Measurements from ENCODE around the gene SCO1.
A peak's percentile ranks its signal among the peaks of the same experiment; 100 is the strongest.

SCO1 gene

DNA sequence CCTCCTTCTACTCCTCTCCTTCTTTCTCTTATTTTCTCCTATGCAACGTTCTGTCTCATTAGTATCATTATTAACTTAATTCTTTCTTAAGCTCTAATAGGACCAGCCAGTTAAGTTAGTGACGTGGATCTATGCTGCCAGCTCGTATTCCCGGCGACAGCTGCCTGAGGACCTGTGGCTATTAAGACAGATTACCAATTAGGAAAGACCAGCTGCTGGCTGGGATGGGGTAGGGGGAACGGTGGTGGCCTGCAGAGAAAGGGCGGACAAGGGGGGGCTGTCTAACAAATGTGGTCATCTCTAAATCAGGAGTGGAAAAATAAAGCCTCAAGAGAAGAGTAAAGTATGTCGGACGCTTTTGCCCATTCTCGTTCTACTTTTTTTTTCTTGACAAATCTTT lies 39.5 kb downstream of the SCO1 start:
- no peak overlapping the region for H2AFZ ChIP-seq
- H3K9me3 ChIP-seq (ENCODE audit: control insufficient read depth, low read length), result no peaks in the 10 kb centered on the region
- H3K36me3 ChIP-seq (ENCODE audit: control insufficient read depth, insufficient read depth, low read length), result no peaks in the 10 kb centered on the region
- TF ChIP-seq, protein P1, sequence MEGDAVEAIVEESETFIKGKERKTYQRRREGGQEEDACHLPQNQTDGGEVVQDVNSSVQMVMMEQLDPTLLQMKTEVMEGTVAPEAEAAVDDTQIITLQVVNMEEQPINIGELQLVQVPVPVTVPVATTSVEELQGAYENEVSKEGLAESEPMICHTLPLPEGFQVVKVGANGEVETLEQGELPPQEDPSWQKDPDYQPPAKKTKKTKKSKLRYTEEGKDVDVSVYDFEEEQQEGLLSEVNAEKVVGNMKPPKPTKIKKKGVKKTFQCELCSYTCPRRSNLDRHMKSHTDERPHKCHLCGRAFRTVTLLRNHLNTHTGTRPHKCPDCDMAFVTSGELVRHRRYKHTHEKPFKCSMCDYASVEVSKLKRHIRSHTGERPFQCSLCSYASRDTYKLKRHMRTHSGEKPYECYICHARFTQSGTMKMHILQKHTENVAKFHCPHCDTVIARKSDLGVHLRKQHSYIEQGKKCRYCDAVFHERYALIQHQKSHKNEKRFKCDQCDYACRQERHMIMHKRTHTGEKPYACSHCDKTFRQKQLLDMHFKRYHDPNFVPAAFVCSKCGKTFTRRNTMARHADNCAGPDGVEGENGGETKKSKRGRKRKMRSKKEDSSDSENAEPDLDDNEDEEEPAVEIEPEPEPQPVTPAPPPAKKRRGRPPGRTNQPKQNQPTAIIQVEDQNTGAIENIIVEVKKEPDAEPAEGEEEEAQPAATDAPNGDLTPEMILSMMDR (IDR thresholded peaks at IDR 0.05), result no peak
- H3K4me2 ChIP-seq (ENCODE audit: low read length), result no peak overlapping the region
- no peaks in the 10 kb centered on the region for H3K79me2 ChIP-seq
- no peak overlapping the region for H3K9ac ChIP-seq
- H3K27ac ChIP-seq, result no peak overlapping the region
- no peak overlapping the region for H3K4me3 ChIP-seq (ENCODE audit: low read depth, low read length)
- no peaks in the 10 kb centered on the region for H3K4me1 ChIP-seq
- H3K27me3 ChIP-seq (ENCODE audit: control insufficient read depth, insufficient read depth, low read length), result no peaks in the 10 kb centered on the region

DNA sequence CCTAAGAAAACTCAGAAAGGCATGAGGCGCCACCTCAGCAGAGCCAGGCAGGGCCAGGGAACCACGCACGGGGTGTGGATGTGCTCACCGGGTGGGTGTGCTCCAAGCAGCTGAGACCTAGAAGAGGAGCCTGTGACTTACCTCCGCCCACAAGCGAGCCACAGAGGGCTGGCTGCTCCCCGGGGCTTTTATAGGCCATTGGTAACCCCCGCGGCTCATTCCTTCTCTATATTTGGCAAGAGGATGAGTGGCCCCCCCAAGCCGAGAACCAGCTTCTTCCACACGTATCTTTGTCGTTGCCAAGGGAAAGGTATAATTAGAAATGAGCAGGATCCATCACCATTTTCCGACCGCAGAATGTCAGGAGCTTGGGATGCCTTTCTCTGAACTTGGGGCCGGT lies 40.2 kb downstream of the SCO1 start, which contains the start of gene MYH3:
Gene MYH3 (minus strand): TSS at position 162 of the 400 bp plus-strand sequence. CDS start 2,245 bp downstream, outside the sequence.
- H3K4me1 ChIP-seq, result no peaks in the 10 kb centered on the region
- H3K27ac ChIP-seq, result no peak within 1 kb of the TSS
- H2AFZ ChIP-seq, result no peak within 1 kb of the TSS
- H3K4me2 ChIP-seq (ENCODE audit: low read length), result no peak within 1 kb of the TSS
- no peaks in the 10 kb centered on the region for H3K27me3 ChIP-seq (ENCODE audit: control insufficient read depth, insufficient read depth, low read length)
- no peaks in the 10 kb centered on the region for H3K9me3 ChIP-seq (ENCODE audit: control insufficient read depth, low read length)
- no peak within 1 kb of the TSS for H3K4me3 ChIP-seq (ENCODE audit: low read depth, low read length)
- no peaks in the 10 kb centered on the region for H3K36me3 ChIP-seq (ENCODE audit: control insufficient read depth, insufficient read depth, low read length)
- H3K9ac ChIP-seq, result no peak within 1 kb of the TSS
- no peaks in the 10 kb centered on the region for H3K79me2 ChIP-seq
- TF ChIP-seq, protein P1 (IDR thresholded peaks at IDR 0.05), result no peak

DNA sequence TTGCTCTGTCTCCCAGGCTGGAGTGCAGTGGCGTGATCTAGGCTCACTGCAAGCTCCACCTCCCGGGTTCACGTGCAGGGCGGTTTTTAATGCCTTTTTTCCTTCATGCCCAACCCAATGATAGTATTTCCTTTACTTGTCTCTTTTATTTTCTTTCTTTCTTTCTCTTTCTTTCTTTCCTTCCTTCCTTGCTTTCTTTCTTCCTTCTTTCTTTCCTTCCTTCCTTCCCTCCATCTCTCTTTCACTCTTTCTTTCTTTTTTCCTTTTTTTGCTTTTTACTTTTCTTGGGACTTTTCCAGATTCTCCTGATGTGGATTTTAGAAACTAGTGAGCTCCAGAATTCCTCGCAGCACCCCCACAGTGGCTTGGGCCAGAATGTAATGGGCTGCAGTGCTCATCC lies 43.3 kb downstream of the SCO1 start:
- Histone ChIP-seq H3K4me1 (no peaks in the 10 kb centered on the region), H3K9me3 (ENCODE audit: control insufficient read depth, low read length) (no peaks in the 10 kb centered on the region), H3K27me3 (ENCODE audit: control insufficient read depth, insufficient read depth, low read length) (no peaks in the 10 kb centered on the region), H3K27ac (no peak overlapping the region), H3K4me3 (ENCODE audit: low read depth, low read length) (no peak overlapping the region), H3K4me2 (ENCODE audit: low read length) (no peak overlapping the region), H3K36me3 (ENCODE audit: control insufficient read depth, insufficient read depth, low read length) (no peaks in the 10 kb centered on the region), H2AFZ (no peak overlapping the region), H3K9ac (no peak overlapping the region), H3K79me2 (no peaks in the 10 kb centered on the region)
- TF ChIP-seq, protein P1 (IDR thresholded peaks at IDR 0.05), result no peak

DNA sequence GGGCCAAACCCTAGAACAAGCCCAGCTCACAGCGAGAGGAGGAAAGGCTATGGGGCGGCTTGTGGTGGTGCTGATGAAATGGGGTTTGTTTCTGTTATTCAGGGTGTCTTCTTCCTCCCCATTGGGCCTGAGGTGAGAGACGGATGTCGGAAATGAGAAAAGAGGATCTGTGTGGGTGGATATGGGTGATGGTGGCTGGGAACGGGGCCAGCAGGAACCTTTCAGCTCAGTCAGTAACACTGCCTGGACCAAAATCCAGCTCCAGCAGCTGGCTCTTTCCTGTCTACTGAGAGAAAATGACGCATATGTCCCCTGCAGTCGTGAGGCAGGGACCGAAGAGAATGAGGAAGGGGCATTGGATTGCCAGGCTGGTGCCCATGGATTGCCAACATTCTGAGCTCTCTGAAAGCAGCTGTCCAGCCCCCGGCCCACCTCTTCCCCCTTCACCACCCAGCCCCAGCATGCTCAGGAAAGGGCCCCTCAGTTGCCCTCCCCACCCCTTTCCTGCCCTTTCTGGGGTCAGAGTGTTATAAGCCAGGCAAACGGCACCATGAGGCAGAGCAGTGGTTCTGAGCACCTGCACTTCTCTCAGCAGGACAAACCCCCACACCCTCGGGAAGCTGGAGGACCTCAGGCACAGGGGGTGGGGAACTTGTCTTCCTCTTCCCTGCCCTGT lies 44.2 kb downstream of the SCO1 start:
- Histone ChIP-seq H3K27ac (no peak overlapping the region), H3K4me2 (ENCODE audit: low read length) (no peak overlapping the region), H3K36me3 (ENCODE audit: control insufficient read depth, insufficient read depth, low read length) (no peaks in the 10 kb centered on the region), H2AFZ (peak overlapping the region; percentile 50), H3K9ac (no peak overlapping the region), H3K27me3 (ENCODE audit: control insufficient read depth, insufficient read depth, low read length) (no peaks in the 10 kb centered on the region), H3K79me2 (no peaks in the 10 kb centered on the region), H3K4me1 (no peaks in the 10 kb centered on the region), H3K9me3 (ENCODE audit: control insufficient read depth, low read length) (no peaks in the 10 kb centered on the region), H3K4me3 (ENCODE audit: low read depth, low read length) (no peak overlapping the region)
- TF ChIP-seq, protein P1 (IDR thresholded peaks at IDR 0.05), result no peak

DNA sequence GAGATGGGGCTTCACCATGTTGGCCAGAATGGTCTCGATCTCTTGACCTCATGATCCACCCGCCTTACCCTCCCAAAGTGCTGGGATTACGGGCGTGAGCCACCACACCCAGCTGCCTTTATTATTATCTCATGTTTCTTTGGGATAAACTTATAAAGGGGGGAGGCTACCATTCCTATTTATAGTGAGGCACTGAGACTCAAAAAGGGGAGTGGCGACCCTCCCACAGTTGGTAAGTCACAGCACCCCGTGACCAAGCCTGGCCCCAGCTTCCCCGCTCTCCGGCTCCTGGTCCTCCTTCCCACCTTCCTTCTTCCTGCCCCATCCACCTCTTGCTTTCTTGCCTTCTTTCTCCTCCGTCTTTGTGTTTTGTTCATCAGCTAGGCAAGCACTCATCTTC lies 45.4 kb downstream of the SCO1 start:
- no peak overlapping the region for H3K27ac ChIP-seq

More for the DNA sequence above, 45.4 kb downstream of the SCO1 start:
- Histone ChIP-seq H3K4me3 (ENCODE audit: low read depth, low read length) (no peak overlapping the region), H3K79me2 (no peaks in the 10 kb centered on the region), H2AFZ (no peak overlapping the region), H3K9ac (no peak overlapping the region), H3K4me2 (ENCODE audit: low read length) (no peak overlapping the region), H3K27me3 (ENCODE audit: control insufficient read depth, insufficient read depth, low read length) (no peaks in the 10 kb centered on the region), H3K36me3 (ENCODE audit: control insufficient read depth, insufficient read depth, low read length) (no peaks in the 10 kb centered on the region), H3K9me3 (ENCODE audit: control insufficient read depth, low read length) (no peaks in the 10 kb centered on the region), H3K4me1 (no peaks in the 10 kb centered on the region)
- TF ChIP-seq, protein P1 (IDR thresholded peaks at IDR 0.05), result no peak

Data from parathyroid adenoma (tissue), 2 donors.